Sciatic nerve (tissue), 2 donors: ENCODE measurements around the gene LITAF. TPM values are rescaled to one million over a fixed set of nuclear protein-coding genes. Genes with fewer than 3 reads are reported as not detected.
"Not testable (repeated sequence)": the region's sequence is repeated elsewhere in the genome, so short reads cannot be mapped to it uniquely, and the experiment has no call there.

Experiments
- ATAC-seq: fragments of 200-7000 bp; cut with Tn5 transposase; one replicate; pipeline ENCODE4 v1.9.1; 2020; ENCODE audit warnings: mild to moderate bottlenecking, moderate library complexity
- DNase-seq: peaks from one replicate; pipeline ENCODE4 v3.0.0-alpha.2; 2020; ENCODE audit warnings: low spot score
- intact Hi-C: fragments of 100-400 bp; cut with DNase I; formaldehyde crosslinking; loops from one replicate; pipeline ENCODE4 v1.14.2; 2022
- total RNA-seq: library from RNA; stranded (reverse); fragmentation: NEBNext Ultra II Directional; extraction: Animal tissue kit (Norgen Biotek cat#: 25700); gene quantifications from one replicate; pipeline ENCODE4 v1.2.1, GENCODE V29; 2021
- donor health status: DM: no; HTN: no; CAD: no.
- donor health status: DM: no; HTN: no; CAD: no.

LITAF gene
- total RNA-seq, 1 donor from 2014 or later, result 200 TPM

GRCh38 chr16:11582157-11582814 lies 4.4 kb downstream of the LITAF start:
- DNase-seq, result no peak

GRCh38 chr16:11581678-11582077 lies 5.0 kb downstream of the LITAF start:
- ATAC-seq, result no peak
- no peak for DNase-seq
- intact Hi-C loops, result no loop called here

More at GRCh38 chr16:11582157-11582814, 4.4 kb downstream of the LITAF start:
- intact Hi-C loops, result no loop called here
- no peak for ATAC-seq

- no peak for ATAC-seq
- intact Hi-C loops, result no loop called here
- DNase-seq, result no peak
Observed at GRCh38 chr16:11580451-11581086, 6.2 kb downstream of the LITAF start.

GRCh38 chr16:11577290-11577660 lies 9.4 kb downstream of the LITAF start:
- DNase-seq, intact Hi-C loops, ATAC-seq: not testable (repeated sequence)

- DNase-seq, result no peak
- peak; percentile 55 for ATAC-seq
- intact Hi-C loops, result no loop called here
Observed at GRCh38 chr16:11576427-11577289, 10.1 kb downstream of the LITAF start.

- intact Hi-C loops, result no loop called here
- ATAC-seq (peak; percentile 13), DNase-seq (no peak)
Observed at GRCh38 chr16:11575223-11575589, 11.5 kb downstream of the LITAF start.

GRCh38 chr16:11572301-11572995 lies 14.3 kb downstream of the LITAF start:
- intact Hi-C loops, result no loop called here
- DNase-seq (no peak), ATAC-seq (no peak)

GRCh38 chr16:11571549-11571948 lies 15.2 kb downstream of the LITAF start:
- DNase-seq, result no peak
- intact Hi-C loops, result no loop called here
- ATAC-seq, result no peak

GRCh38 chr16:11570806-11571205 lies 15.9 kb downstream of the LITAF start:
- DNase-seq (no peak), ATAC-seq (no peak)
- intact Hi-C loops, result no loop called here

- intact Hi-C loops, result no loop called here
- DNase-seq (no peak), ATAC-seq (no peak)
Observed at GRCh38 chr16:11570258-11570657, 16.5 kb downstream of the LITAF start.

GRCh38 chr16:11566398-11566797 lies 20.3 kb downstream of the LITAF start:
- ATAC-seq (no peak), DNase-seq (no peak)
- intact Hi-C loops, result no loop called here

- intact Hi-C loops, result no loop called here
- no peak for ATAC-seq
- DNase-seq, result no peak
Observed at GRCh38 chr16:11565665-11566064, 21.1 kb downstream of the LITAF start.

- intact Hi-C loops, result no loop called here
- DNase-seq, result no peak
- ATAC-seq, result no peak
Observed at GRCh38 chr16:11564046-11564926, 22.4 kb downstream of the LITAF start.

GRCh38 chr16:11563493-11564040 lies 23.2 kb downstream of the LITAF start:
- ATAC-seq, result no peak
- no peak for DNase-seq
- intact Hi-C loops, result no loop called here

- ATAC-seq, result no peak
Observed at GRCh38 chr16:11562941-11563340, 23.8 kb downstream of the LITAF start.

GRCh38 chr16:11562411-11562810 lies 24.3 kb downstream of the LITAF start:
- ATAC-seq (no peak), DNase-seq (no peak)
- intact Hi-C loops, result no loop called here

More at GRCh38 chr16:11562941-11563340, 23.8 kb downstream of the LITAF start:
- intact Hi-C loops, result no loop called here
- DNase-seq, result no peak

- no peak for ATAC-seq
- no peak for DNase-seq
- intact Hi-C loops, result no loop called here
Observed at GRCh38 chr16:11561856-11562255, 24.9 kb downstream of the LITAF start.

- intact Hi-C loops, result no loop called here
- no peak for DNase-seq
- ATAC-seq, result peak; percentile 19
Observed at GRCh38 chr16:11561454-11561805, 25.3 kb downstream of the LITAF start.
